Measurements from ENCODE around the gene AGMAT. TPM values are rescaled to one million over a fixed set of nuclear protein-coding genes. Genes with fewer than 3 reads are reported as not detected.

AGMAT gene
- total and polyA plus RNA-seq, 2 of the 4 experiments (the other 2 are of a cell fraction): 0.18 to 0.26 TPM

DNA sequence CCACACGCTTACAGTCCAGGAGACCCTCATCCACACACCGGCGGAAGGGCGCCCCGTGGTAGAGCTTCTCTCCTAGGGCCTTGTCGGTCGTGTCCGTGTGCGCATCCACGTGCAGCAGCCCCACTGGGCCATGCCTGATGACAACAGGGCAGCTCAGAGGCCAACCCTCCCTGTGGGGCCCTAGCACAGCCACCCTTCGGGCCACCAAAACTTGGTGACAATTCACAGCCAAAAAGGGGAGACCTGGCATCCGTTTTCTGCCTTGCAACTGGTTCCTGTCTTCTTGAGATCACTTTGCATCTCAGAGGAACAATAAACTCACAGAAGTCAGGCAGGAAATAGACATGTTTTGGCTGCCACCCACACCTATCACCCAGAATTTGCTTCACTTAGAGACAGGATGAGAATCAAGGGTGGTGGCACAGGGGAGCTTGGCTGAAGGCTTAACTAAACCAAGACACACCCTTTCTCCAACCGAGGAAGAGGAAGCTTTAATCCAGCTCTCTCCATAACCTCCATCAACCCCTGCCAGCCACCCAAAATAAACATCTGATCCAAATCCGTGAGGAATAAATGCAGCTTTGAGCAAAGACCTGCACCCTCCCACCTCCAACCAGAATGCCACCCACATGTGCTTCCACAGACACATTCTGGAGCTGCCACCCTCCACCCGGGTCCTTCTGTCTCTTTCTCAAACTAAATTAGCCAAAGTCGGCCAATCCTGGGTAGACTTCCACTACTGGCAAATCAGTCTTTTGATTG is 5.7 kb downstream of the AGMAT start (continued):
- no peak for TF ChIP-seq MAFK (IDR thresholded peaks at IDR 0.05; ENCODE audit: low read depth, low read length)

DNA sequence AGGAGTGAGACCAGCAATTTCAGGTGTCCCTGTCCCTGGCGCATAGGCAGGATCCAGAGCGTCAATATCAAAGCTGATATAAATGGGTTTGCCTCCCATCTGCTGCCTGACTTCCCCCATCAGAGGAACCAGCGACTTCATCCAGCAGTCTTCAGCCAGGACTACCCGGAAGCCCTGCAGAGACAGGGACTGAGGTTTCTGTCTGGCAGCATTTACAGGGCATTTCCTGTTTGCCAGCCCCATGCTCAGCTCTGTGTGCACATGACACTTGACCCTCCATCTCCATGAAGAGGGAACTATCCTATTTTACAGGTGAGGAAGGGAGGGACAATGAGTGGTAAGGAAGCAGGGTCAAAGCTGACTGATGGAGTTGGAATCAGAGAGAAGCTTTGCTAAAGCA is 7.2 kb downstream of the AGMAT start:
- Histone ChIP-seq H4K20me1 (ENCODE audit: insufficient read depth, low read length) (no peaks in the 10 kb centered on the region), H3K79me1 (ENCODE audit: low read depth in 1 of 2, low read length in 2 of 2) (no peaks in the 10 kb centered on the region), H3K9me1 (ENCODE audit: insufficient read depth, low read length) (no peaks in the 10 kb centered on the region; the same call in 1 of the 2 replicates), H2BK20ac (ENCODE audit: low read depth, low read length) (no peak overlapping the region), H2AK9ac (replicated peaks; ENCODE audit: low read depth, low read length, poor library complexity) (no peak overlapping the region), H3K4me3 (ENCODE audit: insufficient read depth, low read depth, low read length) (no peak overlapping the region), H4K5ac (ENCODE audit: low read depth, low read length) (no peak overlapping the region), H2BK120ac (ENCODE audit: low read depth, low read length) (no peak overlapping the region), H3K9me3 (ENCODE audit: control insufficient read depth, insufficient read depth, low read length) (no peaks in the 10 kb centered on the region), H3K27ac (ENCODE audit: insufficient read depth, low read length) (no peak overlapping the region), H2BK5ac (ENCODE audit: low read depth, low read length, poor library complexity, severe bottlenecking) (no peak overlapping the region), H3K27me3 (ENCODE audit: control insufficient read depth, insufficient read depth, low read length) (no peaks in the 10 kb centered on the region), H4K91ac (ENCODE audit: insufficient read depth, low read depth, low read length) (no peak overlapping the region), H3K36me3 (ENCODE audit: control insufficient read depth, insufficient read depth, low read length) (peaks cover 5% of the 10 kb centered on the region), H2AK5ac (ENCODE audit: low read depth, low read length) (no peak overlapping the region), H3K4me2 (ENCODE audit: low read depth, low read length) (no peak overlapping the region), H2AFZ (replicated peaks; ENCODE audit: low read length, poor library complexity) (no peak overlapping the region), H3K9ac (ENCODE audit: low read depth, low read length) (no peak overlapping the region), H3K4me1 (ENCODE audit: control insufficient read depth, insufficient read depth, low read length) (no peaks in the 10 kb centered on the region), H3K18ac (ENCODE audit: low read depth, low read length) (no peak overlapping the region), H3K4ac (ENCODE audit: low read depth, low read length) (no peak overlapping the region), H3K56ac (ENCODE audit: extremely low read depth, insufficient read depth, low read length) (no peak overlapping the region), H3K23ac (ENCODE audit: low read depth, low read length) (no peak overlapping the region), H2BK15ac (ENCODE audit: low read depth, low read length) (no peak overlapping the region), H4K8ac (ENCODE audit: low read depth in 2 of 2, low read length in 2 of 2) (no peak overlapping the region), H3K14ac (replicated peaks; ENCODE audit: low read depth, low read length) (no peak overlapping the region)
- ATAC-seq (ENCODE audit: low read depth) (no peak), DNase-seq (no peak)
- dilution Hi-C loops (cut with HindIII; ENCODE audit: low sequenced_read_pairs, unreplicated experiment): no loop called here
- POLR2A ChIA-PET (ENCODE audit: unreplicated experiment): no interaction called here
- intact Hi-C loops (cut with micrococcal nuclease): no loop called here
- no TSS peak for BruUV-seq (replicated peaks)
- CTCF ChIA-PET: no interaction called here
- 84% methylated on average over 3 of the region's 4 CpGs; no CpG with 5 or more reads in 1 of the 2 experiments for WGBS, 2 experiments (ENCODE audit: extremely low coverage in 2 of 2, insufficient read length in 1 of 2)
- in situ Hi-C loops (cut with MboI; ENCODE audit: low sequenced_read_pairs): no loop called here
- TF ChIP-seq NFE2L2 (IDR thresholded peaks at IDR 0.05; ENCODE audit: low read depth, low read length) (no peak), RCOR1 (IDR thresholded peaks at IDR 0.05; ENCODE audit: insufficient replicate concordance, low read length) (no peak), BHLHE40 (IDR thresholded peaks at IDR 0.05; ENCODE audit: low read depth, low read length) (no peak), FOS (IDR thresholded peaks at IDR 0.05; ENCODE audit: low read depth, low read length) (no peak), SMC3 (IDR thresholded peaks at IDR 0.05; ENCODE audit: low read depth, low read length) (no peak), MAFK (IDR thresholded peaks at IDR 0.05; ENCODE audit: low read depth, low read length) (no peak), RFX5 (IDR thresholded peaks at IDR 0.05; ENCODE audit: low read depth, low read length) (no peak), POLR2A (IDR thresholded peaks at IDR 0.05; ENCODE audit: low read depth, low read length) (no peak), CTCF (conservative IDR thresholded peaks at IDR 0.05; ENCODE audit: low read depth, low read length) (no peak), MAZ (IDR thresholded peaks at IDR 0.05; ENCODE audit: borderline replicate concordance, low read depth, low read length) (no peak), MXI1 (IDR thresholded peaks at IDR 0.05; ENCODE audit: borderline replicate concordance, low read depth, low read length) (no peak), CHD1 (IDR thresholded peaks at IDR 0.05; ENCODE audit: low read depth, low read length) (no peak), RAD21 (IDR thresholded peaks at IDR 0.05; ENCODE audit: low read length) (no peak)
- TF ChIP-seq, protein P1, sequence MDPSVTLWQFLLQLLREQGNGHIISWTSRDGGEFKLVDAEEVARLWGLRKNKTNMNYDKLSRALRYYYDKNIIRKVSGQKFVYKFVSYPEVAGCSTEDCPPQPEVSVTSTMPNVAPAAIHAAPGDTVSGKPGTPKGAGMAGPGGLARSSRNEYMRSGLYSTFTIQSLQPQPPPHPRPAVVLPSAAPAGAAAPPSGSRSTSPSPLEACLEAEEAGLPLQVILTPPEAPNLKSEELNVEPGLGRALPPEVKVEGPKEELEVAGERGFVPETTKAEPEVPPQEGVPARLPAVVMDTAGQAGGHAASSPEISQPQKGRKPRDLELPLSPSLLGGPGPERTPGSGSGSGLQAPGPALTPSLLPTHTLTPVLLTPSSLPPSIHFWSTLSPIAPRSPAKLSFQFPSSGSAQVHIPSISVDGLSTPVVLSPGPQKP (IDR thresholded peaks at IDR 0.05; ENCODE audit: borderline replicate concordance, low read depth, low read length): no peak

Data from IMR-90 (cell line).